GM23338 (cell line): Measurements from ENCODE around the gene BCL2.

Source experiments
- CREB1 ChIP-seq: fragments of 250-450 bp; sonication (Bioruptor Pico); IDR thresholded peaks from 2 replicates; pipeline ENCODE4 v1.5.0; 2020; ENCODE audit warnings: low read depth, mild to moderate bottlenecking, moderate library complexity
- CTCF ChIP-seq, 2 experiments: fragments of 200-600 bp in 1 of 2; sonication (generic) in 1 of 2; conservative IDR thresholded peaks; 2 replicates each; pipeline versions ENCODE4 v1.5.1 to v1.6.1; 2016 to 2017; ENCODE audit warnings: antibody characterized with exemption in 2 of 2, low read depth in 2 of 2, mild to moderate bottlenecking in 2 of 2, moderate library complexity in 1 of 2
- EZH2 ChIP-seq: fragments of 200-600 bp; sonication (generic); IDR thresholded peaks from one replicate; pipeline ENCODE4 v1.8.0; 2017; ENCODE audit warnings: antibody characterized with exemption, mild to moderate bottlenecking, low read depth; ENCODE audit not compliant: unreplicated experiment
- EZH2phosphoT487 ChIP-seq: fragments of 200-600 bp; sonication (generic); IDR thresholded peaks from one replicate; pipeline ENCODE4 v1.8.1; 2018; ENCODE audit warnings: antibody characterized with exemption; ENCODE audit not compliant: unreplicated experiment

GRCh38 chr18:63107171-63107845 lies 212.3 kb downstream of the BCL2 start:
- TF ChIP-seq CTCF (conservative IDR thresholded peaks at IDR 0.05; ENCODE audit: low read depth in 2 of 2) (no peak), EZH2 (no peak), CREB1 (CRISPR knock-in tag) (no peak), EZH2phosphoT487 (no peak)
